ENCODE measurements around the gene PDZD2. TPM values are rescaled to one million over a fixed set of nuclear protein-coding genes. Genes with fewer than 3 reads are reported as not detected.

PDZD2 gene
- total RNA-seq, 1 experiment from 2014 or later, result 0.37 TPM

DNA sequence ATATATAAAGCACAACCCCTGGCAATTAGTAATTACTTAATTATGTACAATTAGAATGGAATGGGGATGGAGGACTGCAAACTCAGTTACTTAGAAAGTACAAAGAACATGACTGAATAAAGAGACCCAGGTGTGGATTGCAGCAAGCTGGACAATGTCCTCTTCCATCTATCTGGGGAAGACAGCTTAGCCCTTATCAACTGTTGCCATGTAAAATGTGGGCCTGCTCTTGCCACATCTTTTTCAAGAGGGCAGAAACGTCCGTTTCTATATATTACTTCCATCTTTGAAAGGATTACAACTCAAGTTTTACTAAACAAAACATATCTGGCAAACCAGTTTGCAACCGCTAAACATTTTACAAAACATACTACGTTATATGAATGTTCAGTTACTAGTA, 509.0 kb downstream of the PDZD2 start:
- DNase-seq (ENCODE audit: low read depth, low spot score) (no peak), ATAC-seq (no peak)
- Histone ChIP-seq H4K20me1 (ENCODE audit: insufficient read depth) (peaks cover 46% of the 10 kb centered on the region; the same call in 1 of the 2 replicates), H3K27ac (ENCODE audit: low read depth, low read length) (no peak overlapping the region), H3K9ac (ENCODE audit: low read length) (no peak overlapping the region), H3K79me2 (ENCODE audit: insufficient read depth, low read length) (peaks cover 97% of the 10 kb centered on the region), H3K4me1 (ENCODE audit: control insufficient read depth in 1 of 2, insufficient read depth in 2 of 2, low read length in 2 of 2) (peaks cover 0 to 2% of the 10 kb centered on the region in 2 experiments; a peak in 1 of 4 replicates), H3K4me3 (replicated peaks in 1 of 2; ENCODE audit: low read depth in 1 of 2, low read length in 2 of 2) (no peak overlapping the region), H3K9me2 (ENCODE audit: insufficient read depth) (no peaks in the 10 kb centered on the region), H2AFZ (ENCODE audit: low read depth, low read length, poor library complexity, severe bottlenecking) (no peak overlapping the region), H3K4me2 (ENCODE audit: low read length) (no peak overlapping the region), H3K9me3 (ENCODE audit: control insufficient read depth in 1 of 2, insufficient read depth in 1 of 2, low read depth in 1 of 2, low read length in 2 of 2) (no peaks in the 10 kb centered on the region), H3K36me3 (ENCODE audit: control insufficient read depth in 1 of 2, insufficient read depth in 2 of 2, low read length in 2 of 2) (peaks cover 0 to 3% of the 10 kb centered on the region in 2 experiments; a peak in 1 of 4 replicates), H3K27me3 (ENCODE audit: insufficient read depth, low read length) (no peaks in the 10 kb centered on the region)
- ChIA-PET RAD21 (ENCODE audit: low non-redundant PET in 1 of 2, low total read pairs in 2 of 2, uncharacterized antibody in 2 of 2, unreplicated experiment in 2 of 2) (no interaction called here), POLR2A (no interaction called here), CTCF (no interaction called here)
- no peak for TF ChIP-seq YY1 (IDR thresholded peaks at IDR 0.05; ENCODE audit: extremely low read depth, insufficient replicate concordance, low read depth, low read length)
- no peak for TF ChIP-seq REST (IDR thresholded peaks at IDR 0.05; ENCODE audit: low read depth)
- no peak for TF ChIP-seq CBX3 (IDR thresholded peaks at IDR 0.05; ENCODE audit: low read depth)
- TF ChIP-seq SRF (IDR thresholded peaks at IDR 0.05; ENCODE audit: low read depth), result no peak
- TF ChIP-seq SIN3A (IDR thresholded peaks at IDR 0.05; ENCODE audit: low read depth), result no peak
- TF ChIP-seq ATF3 (IDR thresholded peaks at IDR 0.05), result no peak
- no peak for TF ChIP-seq EZH2phosphoT487 (IDR thresholded peaks at IDR 0.05; ENCODE audit: borderline replicate concordance)
- no peak for TF ChIP-seq POLR2A (IDR thresholded peaks at IDR 0.05; ENCODE audit: borderline replicate concordance, extremely low read depth, insufficient read depth, insufficient read length)
- no peak for TF ChIP-seq TCF7L2 (IDR thresholded peaks at IDR 0.05; ENCODE audit: borderline replicate concordance, extremely low read depth, insufficient read depth, insufficient read length)
- no peak for TF ChIP-seq RAD21 (IDR thresholded peaks at IDR 0.05; ENCODE audit: low read depth)
- no peak for TF ChIP-seq POLR2AphosphoS5 (IDR thresholded peaks at IDR 0.05; ENCODE audit: low read depth, low read length)
- BruUV-seq (replicated peaks), result no TSS peak
- intact Hi-C loops (cut with micrococcal nuclease), result no loop called here
